PC-9 (cell line): Measurements from ENCODE around the gene MC4R. TPM values are rescaled to one million over a fixed set of nuclear protein-coding genes. Genes with fewer than 3 reads are reported as not detected.

Source experiments
- BruUV-seq: library from RNA; stranded (reverse); fragments of 400-500 nt; replicated peaks from 2 replicates; lab custom pipeline; 2021; lab: Mats Ljungman, UMichigan
- CTCF ChIA-PET: fragments of 300-600 bp; sonication (Branson Sonifier 250); formaldehyde crosslinking; loops from one replicate; lab custom pipeline; 2022; ENCODE audit warnings: antibody characterized with exemption; lab: Charles Lee
- POLR2A ChIA-PET: fragments of 300-600 bp; sonication (Branson Sonifier 250); formaldehyde crosslinking; loops from one replicate; lab custom pipeline; 2022; ENCODE audit warnings: antibody characterized with exemption; ENCODE audit not compliant: unreplicated experiment; lab: Charles Lee
- DNase-seq, 2 experiments: peaks; one replicate each; pipeline versions ENCODE4 v3.0.0 to v3.0.0-alpha.2; 2015 to 2022; ENCODE audit warnings: mixed read lengths in 1 of 2
- H2AFZ ChIP-seq: fragments of 200-600 bp; sonication (generic); 2 replicates; pipeline ENCODE4 v1.8.1; 2017; ENCODE audit warnings: antibody characterized with exemption
- H3F3A ChIP-seq: fragments of 200-600 bp; sonication (generic); 2 replicates; pipeline ENCODE4 v1.8.1; 2017; ENCODE audit warnings: antibody characterized with exemption, mild to moderate bottlenecking, low read depth; ENCODE audit not compliant: insufficient read depth
- H3K27ac ChIP-seq: fragments of 200-600 bp; sonication (generic); 2 replicates; pipeline ENCODE4 v1.6.1; 2016; ENCODE audit warnings: mixed run types
- H3K27me3 ChIP-seq: fragments of 200-600 bp; sonication (generic); 2 replicates; pipeline ENCODE4 v1.6.1; 2016; ENCODE audit warnings: low read depth, mixed run types; ENCODE audit not compliant: insufficient read depth
- H3K36me3 ChIP-seq: fragments of 200-600 bp; sonication (generic); 2 replicates; pipeline ENCODE4 v1.6.1; 2016; ENCODE audit warnings: low read depth, mixed run types
- H3K4me1 ChIP-seq: fragments of 200-600 bp; sonication (generic); replicated peaks from 2 replicates; pipeline ENCODE4 v1.6.1; 2016; ENCODE audit warnings: mixed run types; ENCODE audit not compliant: insufficient read depth
- H3K4me2 ChIP-seq: fragments of 200-600 bp; sonication (generic); 2 replicates; pipeline ENCODE4 v1.6.1; 2017; ENCODE audit warnings: mixed run types
- H3K4me3 ChIP-seq: fragments of 200-600 bp; sonication (generic); 2 replicates; pipeline ENCODE4 v1.6.1; 2016; ENCODE audit warnings: mixed run types
- H3K79me2 ChIP-seq: fragments of 200-600 bp; sonication (generic); 2 replicates; pipeline ENCODE4 v1.6.1; 2017; ENCODE audit warnings: low read depth, mixed run types
- H3K9me2 ChIP-seq: fragments of 200-600 bp; sonication (generic); 2 replicates; pipeline ENCODE4 v1.8.1; 2017; ENCODE audit warnings: mild to moderate bottlenecking; ENCODE audit not compliant: insufficient read depth
- H3K9me3 ChIP-seq: fragments of 200-600 bp; sonication (generic); 2 replicates; pipeline ENCODE4 v1.8.1; 2016; ENCODE audit warnings: low read depth; ENCODE audit not compliant: insufficient read depth
- H4K20me1 ChIP-seq: fragments of 200-600 bp; sonication (generic); 2 replicates; pipeline ENCODE4 v1.8.1; 2017; ENCODE audit not compliant: insufficient read depth
- EZH2 ChIP-seq: fragments of 200-600 bp; sonication (generic); IDR thresholded peaks from 2 replicates; pipeline ENCODE4 v1.8.0; 2017; ENCODE audit warnings: antibody characterized with exemption, low read depth
- intact Hi-C: fragments of 100-400 bp; cut with micrococcal nuclease; formaldehyde crosslinking; loops from one replicate; pipeline ENCODE4 v1.10.0; 2022; ENCODE audit not compliant: unreplicated experiment
- total RNA-seq: library from RNA; stranded (reverse); gene quantifications from 2 replicates; pipeline ENCODE4 v1.2.3, GENCODE V29; 2021
- TF ChIP-seq, protein P1 (sequence below): fragments of 200-600 bp; sonication (generic); conservative IDR thresholded peaks from 2 replicates; pipeline ENCODE4 v1.6.1; 2017; ENCODE audit warnings: mixed run types, antibody characterized with exemption, mild to moderate bottlenecking, moderate library complexity

Gene MC4R
- total RNA-seq, 1 experiment from 2014 or later = not detected

DNA sequence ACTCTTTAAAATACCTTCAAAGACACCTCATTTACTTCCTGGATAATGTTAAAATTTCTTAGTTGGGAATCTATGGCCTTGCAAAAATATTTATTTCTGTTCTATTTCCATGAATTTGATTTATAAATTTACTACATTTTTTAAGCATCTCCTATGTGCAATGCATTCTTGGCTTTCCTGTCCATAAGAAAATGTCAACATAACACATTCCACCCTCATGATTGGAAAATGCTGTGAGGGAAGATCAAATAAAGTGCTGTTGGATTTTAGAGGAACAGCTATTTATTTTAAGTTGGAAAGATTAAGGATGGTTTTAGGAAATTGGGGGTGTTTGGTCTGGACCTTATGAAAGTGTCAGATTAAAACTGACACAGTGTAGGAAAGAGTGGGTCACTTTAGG lies 45.4 kb upstream of the MC4R start:
- TF ChIP-seq, protein P1, sequence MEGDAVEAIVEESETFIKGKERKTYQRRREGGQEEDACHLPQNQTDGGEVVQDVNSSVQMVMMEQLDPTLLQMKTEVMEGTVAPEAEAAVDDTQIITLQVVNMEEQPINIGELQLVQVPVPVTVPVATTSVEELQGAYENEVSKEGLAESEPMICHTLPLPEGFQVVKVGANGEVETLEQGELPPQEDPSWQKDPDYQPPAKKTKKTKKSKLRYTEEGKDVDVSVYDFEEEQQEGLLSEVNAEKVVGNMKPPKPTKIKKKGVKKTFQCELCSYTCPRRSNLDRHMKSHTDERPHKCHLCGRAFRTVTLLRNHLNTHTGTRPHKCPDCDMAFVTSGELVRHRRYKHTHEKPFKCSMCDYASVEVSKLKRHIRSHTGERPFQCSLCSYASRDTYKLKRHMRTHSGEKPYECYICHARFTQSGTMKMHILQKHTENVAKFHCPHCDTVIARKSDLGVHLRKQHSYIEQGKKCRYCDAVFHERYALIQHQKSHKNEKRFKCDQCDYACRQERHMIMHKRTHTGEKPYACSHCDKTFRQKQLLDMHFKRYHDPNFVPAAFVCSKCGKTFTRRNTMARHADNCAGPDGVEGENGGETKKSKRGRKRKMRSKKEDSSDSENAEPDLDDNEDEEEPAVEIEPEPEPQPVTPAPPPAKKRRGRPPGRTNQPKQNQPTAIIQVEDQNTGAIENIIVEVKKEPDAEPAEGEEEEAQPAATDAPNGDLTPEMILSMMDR = no peak
- no peak for TF ChIP-seq EZH2
- CTCF ChIA-PET = no interaction called here

DNA sequence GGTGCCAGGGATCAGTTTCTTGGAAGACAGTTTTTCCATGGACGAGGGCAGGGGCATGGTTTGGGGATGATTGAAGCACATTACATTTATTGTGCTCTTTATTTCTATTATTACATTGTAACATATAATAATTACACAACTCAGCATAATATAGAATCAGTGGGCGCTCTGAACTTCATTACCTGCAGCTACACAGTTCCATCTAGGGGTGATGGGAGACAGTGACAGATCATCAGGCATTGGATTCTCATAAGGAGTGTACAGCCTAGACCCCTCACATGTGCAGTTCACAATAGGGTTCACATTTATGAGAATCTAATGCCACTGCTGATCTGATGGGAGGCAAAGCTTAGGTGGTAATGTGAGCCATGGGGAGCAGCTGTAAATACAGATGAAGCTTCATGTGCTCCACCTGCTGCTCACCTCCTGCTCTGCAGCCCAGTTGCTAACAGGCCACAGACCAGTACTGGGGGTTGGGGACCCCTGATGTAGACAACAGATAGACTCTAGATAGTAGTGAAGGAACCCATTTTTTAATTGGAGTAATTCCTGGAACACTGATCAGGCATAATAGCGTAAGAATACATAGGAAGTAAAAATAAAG lies 41.5 kb upstream of the MC4R start:
- CTCF ChIA-PET = interaction anchor here (0.5 to 1.2 kb wide), 2 partner anchors 418 to 425 kb away, joined by 3 to 8 read pairs; no protein-coding TSS in a partner anchor
- intact Hi-C loops = loop anchor here (1.0 to 10.0 kb wide), 3 partner anchors 121 to 427 kb away; no protein-coding TSS in a partner anchor
- no peaks in the 10 kb centered on the region for H3K79me2 ChIP-seq
- H3F3A ChIP-seq = no peaks in the 10 kb centered on the region
- no peaks in the 10 kb centered on the region for H3K27me3 ChIP-seq
- no peak for TF ChIP-seq EZH2
- TF ChIP-seq, protein P1 = peak; percentile 68
- no peak overlapping the region; the same call in 1 of the 2 replicates for H2AFZ ChIP-seq
- no peaks in the 10 kb centered on the region; the same call in 1 of the 2 replicates for H3K9me3 ChIP-seq
- H3K4me2 ChIP-seq = no peak overlapping the region
- no peak overlapping the region for H3K27ac ChIP-seq
- BruUV-seq = no TSS peak
- no peak overlapping the region for H3K4me3 ChIP-seq
- H4K20me1 ChIP-seq = no peaks in the 10 kb centered on the region
- H3K36me3 ChIP-seq = no peaks in the 10 kb centered on the region
- DNase-seq = peak in 1 of 2 experiments; percentile 3
- POLR2A ChIA-PET = no interaction called here
- no peaks in the 10 kb centered on the region for H3K9me2 ChIP-seq
- H3K4me1 ChIP-seq = no peaks in the 10 kb centered on the region

More for the DNA sequence above, 45.4 kb upstream of the MC4R start:
- Histone ChIP-seq H3K9me3 (no peaks in the 10 kb centered on the region; the same call in 1 of the 2 replicates), H3K4me3 (no peak overlapping the region), H3K4me1 (no peaks in the 10 kb centered on the region), H4K20me1 (no peaks in the 10 kb centered on the region), H3K36me3 (no peaks in the 10 kb centered on the region), H3K27me3 (no peaks in the 10 kb centered on the region), H3K4me2 (no peak overlapping the region), H2AFZ (no peak overlapping the region), H3K9me2 (no peaks in the 10 kb centered on the region), H3K79me2 (no peaks in the 10 kb centered on the region), H3F3A (no peaks in the 10 kb centered on the region), H3K27ac (no peak overlapping the region)
- intact Hi-C loops = loop anchor here (10.0 kb wide), 1 partner anchor 117 kb away; no protein-coding TSS in a partner anchor
- POLR2A ChIA-PET = interaction anchor here (0.7 kb wide), 1 partner anchor 653 kb away, joined by 4 read pairs; no protein-coding TSS in a partner anchor
- no peak for DNase-seq
- BruUV-seq = no TSS peak

DNA sequence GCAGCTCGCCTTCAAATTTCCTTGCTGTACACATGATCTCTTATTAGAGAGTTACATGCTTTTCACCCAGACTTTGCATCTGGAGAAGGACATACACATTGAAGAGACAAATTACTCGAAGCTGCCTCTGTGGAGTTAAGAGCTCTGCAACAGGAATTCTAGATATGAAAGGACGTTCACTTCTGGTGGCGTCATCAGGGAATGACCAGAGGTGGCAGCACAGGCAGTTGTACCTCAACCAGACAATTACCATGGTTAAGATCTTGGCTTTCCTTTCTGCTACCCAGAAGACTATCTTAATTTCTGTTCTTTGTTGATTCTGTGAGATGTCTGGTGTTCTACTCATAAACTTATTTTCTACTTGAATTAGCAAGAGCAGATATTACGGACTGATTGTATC lies 39.1 kb upstream of the MC4R start:
- Histone ChIP-seq H3K9me3 (no peaks in the 10 kb centered on the region), H3F3A (no peaks in the 10 kb centered on the region), H4K20me1 (no peaks in the 10 kb centered on the region), H3K27ac (no peak overlapping the region), H3K36me3 (no peaks in the 10 kb centered on the region), H3K9me2 (no peaks in the 10 kb centered on the region), H3K4me3 (no peak overlapping the region), H3K4me1 (no peaks in the 10 kb centered on the region), H3K79me2 (no peaks in the 10 kb centered on the region), H3K4me2 (no peak overlapping the region), H2AFZ (no peak overlapping the region), H3K27me3 (no peaks in the 10 kb centered on the region)
- ChIA-PET POLR2A (no interaction called here), CTCF (no interaction called here)
- intact Hi-C loops = loop anchor here (5.0 to 10.0 kb wide), 2 partner anchors 123 to 424 kb away; no protein-coding TSS in a partner anchor
- BruUV-seq = no TSS peak
- TF ChIP-seq, protein P1 = no peak
- TF ChIP-seq EZH2 = no peak
- DNase-seq = no peak
